Measurements from ENCODE around the gene FAT2. TPM values are rescaled to one million over a fixed set of nuclear protein-coding genes. Genes with fewer than 3 reads are reported as not detected.

FAT2 gene
- total RNA-seq, 1 donor from 2014 or later, result 0.41 TPM

DNA sequence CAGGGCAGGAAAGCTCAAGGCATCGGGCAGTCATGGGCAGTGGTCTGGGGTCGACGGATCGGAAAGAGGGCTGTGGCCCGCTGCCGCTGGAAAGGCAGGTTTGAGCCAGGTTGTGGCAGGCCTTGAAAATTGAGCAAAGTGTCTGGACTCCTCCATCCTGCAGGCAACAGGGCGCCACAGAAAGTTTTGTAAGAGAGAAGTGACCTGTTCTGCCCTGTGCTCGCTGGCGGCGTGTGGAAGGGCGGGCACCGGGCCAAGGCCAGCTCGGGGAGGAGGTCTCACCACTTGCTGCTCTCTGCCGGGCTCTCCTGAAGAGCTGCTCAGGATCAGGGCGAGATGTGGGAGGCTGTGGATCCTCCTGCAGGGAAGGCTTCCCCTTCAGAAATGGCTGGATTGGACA is 41.4 kb upstream of the FAT2 start:
- intact Hi-C loops (cut with DNase I), result no loop called here
- Histone ChIP-seq H3K4me1 (no peaks in the 10 kb centered on the region), H3K27me3 (no peaks in the 10 kb centered on the region), H3K4me3 (no peak overlapping the region), H3K36me3 (no peaks in the 10 kb centered on the region), H3K27ac (no peak overlapping the region), H3K9me3 (no peaks in the 10 kb centered on the region)
- no peak for DNase-seq
- ATAC-seq, result peak; percentile 29
- no peak for TF ChIP-seq CTCF (IDR thresholded peaks at IDR 0.05)

GRCh38 chr5:151631941-151632340 is 40.8 kb upstream of the FAT2 start:
- DNase-seq (no peak), ATAC-seq (no peak)
- intact Hi-C loops (cut with DNase I), result no loop called here
- Histone ChIP-seq H3K36me3 (no peaks in the 10 kb centered on the region), H3K4me1 (no peaks in the 10 kb centered on the region), H3K4me3 (no peak overlapping the region), H3K27me3 (no peaks in the 10 kb centered on the region), H3K9me3 (no peaks in the 10 kb centered on the region), H3K27ac (no peak overlapping the region)
- no peak for TF ChIP-seq CTCF (IDR thresholded peaks at IDR 0.05)

DNA sequence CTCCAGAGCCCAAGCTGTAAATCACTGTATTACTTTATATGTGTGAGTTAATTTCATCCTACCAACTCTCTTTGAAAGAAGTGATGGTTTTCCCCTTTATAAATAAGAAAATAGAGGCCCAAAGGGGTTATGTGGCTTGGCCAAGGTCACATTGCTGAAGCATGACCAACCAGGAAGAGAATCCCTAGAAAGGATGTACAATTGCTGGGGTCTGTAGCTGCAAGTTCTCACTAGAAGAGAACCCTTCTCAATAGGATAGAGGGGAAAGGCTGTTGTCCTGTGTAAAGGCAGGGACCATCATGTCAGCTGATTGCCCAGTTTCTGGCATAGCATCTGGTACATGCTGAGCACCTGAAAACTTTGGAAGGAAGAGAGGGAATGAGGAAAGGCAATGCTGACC is 39.0 kb upstream of the FAT2 start:
- intact Hi-C loops (cut with DNase I), result no loop called here
- DNase-seq, result no peak
- Histone ChIP-seq H3K4me1 (no peaks in the 10 kb centered on the region), H3K27me3 (no peaks in the 10 kb centered on the region), H3K4me3 (no peak overlapping the region), H3K36me3 (no peaks in the 10 kb centered on the region), H3K9me3 (no peaks in the 10 kb centered on the region), H3K27ac (no peak overlapping the region)
- no peak for TF ChIP-seq CTCF (IDR thresholded peaks at IDR 0.05)
- no peak for ATAC-seq

GRCh38 chr5:151628112-151628823 is 37.1 kb upstream of the FAT2 start:
- peak; percentile 31 for ATAC-seq
- H3K4me3 ChIP-seq, result no peak overlapping the region
- no peak for DNase-seq
- no peak for TF ChIP-seq CTCF (IDR thresholded peaks at IDR 0.05)
- H3K36me3 ChIP-seq, result no peaks in the 10 kb centered on the region
- H3K9me3 ChIP-seq, result no peaks in the 10 kb centered on the region
- H3K27me3 ChIP-seq, result no peaks in the 10 kb centered on the region
- H3K27ac ChIP-seq, result no peak overlapping the region
- no peaks in the 10 kb centered on the region for H3K4me1 ChIP-seq
- intact Hi-C loops (cut with DNase I), result no loop called here

DNA sequence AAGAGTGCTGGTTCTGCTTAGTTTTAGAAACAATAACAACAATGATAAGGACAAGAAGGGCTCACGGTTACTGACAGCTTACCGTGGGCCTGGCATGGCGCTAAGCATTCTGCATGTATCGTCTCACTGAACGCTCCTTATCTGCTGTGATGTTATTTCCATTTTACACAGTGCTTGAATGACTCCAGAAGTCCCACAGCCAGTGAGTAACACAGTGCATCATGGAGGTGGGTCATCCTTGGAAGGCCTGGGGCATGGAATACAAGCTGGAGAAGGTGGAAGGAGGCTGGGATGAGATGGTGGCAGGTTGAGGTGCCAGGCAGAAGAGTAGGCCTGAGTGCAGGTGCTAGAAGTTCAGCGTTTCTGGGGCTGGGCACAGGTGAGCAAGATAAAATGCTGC is 36.5 kb upstream of the FAT2 start:
- DNase-seq (no peak), ATAC-seq (no peak)
- TF ChIP-seq CTCF (IDR thresholded peaks at IDR 0.05), result no peak
- H3K36me3 ChIP-seq, result no peaks in the 10 kb centered on the region
- H3K27me3 ChIP-seq, result no peaks in the 10 kb centered on the region
- H3K4me1 ChIP-seq, result no peaks in the 10 kb centered on the region
- no peak overlapping the region for H3K27ac ChIP-seq
- no peaks in the 10 kb centered on the region for H3K9me3 ChIP-seq
- intact Hi-C loops (cut with DNase I), result no loop called here
- H3K4me3 ChIP-seq, result no peak overlapping the region

- DNase-seq (no peak), ATAC-seq (no peak)
- no peaks in the 10 kb centered on the region for H3K9me3 ChIP-seq
- no peaks in the 10 kb centered on the region for H3K36me3 ChIP-seq
- intact Hi-C loops (cut with DNase I), result no loop called here
- H3K4me1 ChIP-seq, result no peaks in the 10 kb centered on the region
- H3K27me3 ChIP-seq, result no peaks in the 10 kb centered on the region
- H3K4me3 ChIP-seq, result no peak overlapping the region
- no peak for TF ChIP-seq CTCF (IDR thresholded peaks at IDR 0.05)
- H3K27ac ChIP-seq, result no peak overlapping the region
Measured at GRCh38 chr5:151625285-151625684, 34.2 kb upstream of the FAT2 start.

Measured in upper lobe of right lung (tissue), 1 donor.